Measurements from ENCODE around the gene SERPINB4. TPM values are rescaled to one million over a fixed set of nuclear protein-coding genes. Genes with fewer than 3 reads are reported as not detected.

SERPINB4 gene
- total and polyA plus RNA-seq, 2 of the 8 experiments (the other 6 are each of a cell fraction or from before 2014, with no cell fraction given): 0.32 to 0.36 TPM

GRCh38 chr18:63604791-63605567 is 39.1 kb downstream of the SERPINB4 start:
- Histone ChIP-seq H3K79me1 (ENCODE audit: low read depth, low read length) (no peaks in the 10 kb centered on the region), H2BK5ac (ENCODE audit: low read depth, low read length) (no peak overlapping the region)
- FAIRE-seq: no peak

More at GRCh38 chr18:63604791-63605567, 39.1 kb downstream of the SERPINB4 start:
- H3K27me3 ChIP-seq (replicated peaks in 1 of 4; ENCODE audit: control insufficient read depth in 3 of 4, extremely low read depth in 1 of 4, insufficient read depth in 3 of 4, low read length in 3 of 4): no peaks in the 10 kb centered on the region
- ChIA-PET CTCF (ENCODE audit: partially characterized antibody) (interaction anchor here (0.9 to 2.3 kb wide), 3 partner anchors 9 to 40 kb away, joined by 3 to 7 read pairs (median 3); no protein-coding TSS in a partner anchor), POLR2A (ENCODE audit: partially characterized antibody) (no interaction called here)
- H4K91ac ChIP-seq (replicated peaks; ENCODE audit: insufficient read length, low read length): no peak overlapping the region
- H3K4me1 ChIP-seq (replicated peaks in 1 of 4; ENCODE audit: control insufficient read depth in 3 of 4, insufficient read depth in 4 of 4, low read length in 3 of 4): no peaks in the 10 kb centered on the region
- no peaks in the 10 kb centered on the region for H3K23me2 ChIP-seq (ENCODE audit: low read depth, low read length)
- no peak overlapping the region for H3K4me3 ChIP-seq (ENCODE audit: extremely low read depth in 1 of 4, insufficient read depth in 2 of 4, low read depth in 3 of 4, low read length in 4 of 4)
- 0 out of 2 replicates have a peak overlapping the region, but pooled peaks have one; percentile 16 for H2AFZ ChIP-seq (ENCODE audit: low read length)
- no peaks in the 10 kb centered on the region for H3K9me3 ChIP-seq (ENCODE audit: insufficient read depth in 2 of 2, low read depth in 1 of 2, low read length in 1 of 2)
- TF ChIP-seq HDAC6 (IDR thresholded peaks at IDR 0.05; ENCODE audit: low read depth, low read length) (no peak), HDAC2 (IDR thresholded peaks at IDR 0.05; ENCODE audit: borderline replicate concordance in 1 of 2, low read depth in 2 of 2, low read length in 2 of 2) (no peak), NANOG (IDR thresholded peaks at IDR 0.05; ENCODE audit: insufficient read depth, low read depth, low read length, poor library complexity, severe bottlenecking) (no peak), CHD1 (IDR thresholded peaks at IDR 0.05; ENCODE audit: low read depth, low read length) (no peak), ASH2L (IDR thresholded peaks at IDR 0.05; ENCODE audit: low read length) (no peak), POLR2A (IDR thresholded peaks at IDR 0.05; ENCODE audit: control extremely low read depth in 1 of 2, low read depth in 2 of 2, low read length in 2 of 2) (no peak), SP4 (IDR thresholded peaks at IDR 0.05; ENCODE audit: low read length) (no peak), SP1 (IDR thresholded peaks at IDR 0.05; ENCODE audit: low read depth, low read length) (no peak), MAFK (IDR thresholded peaks at IDR 0.05; ENCODE audit: low read depth, low read length) (no peak), CTCF (IDR thresholded peaks at IDR 0.05; ENCODE audit: control extremely low read depth in 1 of 3, insufficient read depth in 1 of 3, low read depth in 1 of 3, low read length in 3 of 3) (no peak)
- no peak overlapping the region for H3K56ac ChIP-seq (replicated peaks; ENCODE audit: insufficient read length, low read depth, low read length)
- no peak overlapping the region for H2BK120ac ChIP-seq (replicated peaks; ENCODE audit: low read depth, low read length)
- H3K4ac ChIP-seq (replicated peaks; ENCODE audit: insufficient read length, low read depth, low read length): no peak overlapping the region
- no peak overlapping the region for H4K5ac ChIP-seq (ENCODE audit: insufficient read length, low read depth, low read length)
- H3K9ac ChIP-seq (replicated peaks in 1 of 4; ENCODE audit: extremely low read depth in 1 of 4, low read depth in 3 of 4, low read length in 3 of 4): no peak overlapping the region
- H3K36me3 ChIP-seq (ENCODE audit: control insufficient read depth in 2 of 4, insufficient read depth in 4 of 4, low read length in 3 of 4): no peaks in the 10 kb centered on the region
- H2BK15ac ChIP-seq (ENCODE audit: low read length): no peak overlapping the region
- no peak overlapping the region for H3K27ac ChIP-seq (ENCODE audit: low read depth, low read length)
- no peak overlapping the region for H2AK5ac ChIP-seq (ENCODE audit: low read depth, low read length)
- 91% methylated on average over 4 of the region's 4 CpGs; no CpG with 5 or more reads in 1 of the 2 experiments for WGBS, 2 experiments (ENCODE audit: extremely low coverage in 1 of 2, insufficient coverage in 1 of 2, insufficient read length in 1 of 2, insufficient replicate concordance in 2 of 2, low coverage in 1 of 2, low lambda C conversion rate in 2 of 2, missing lambda C conversion rate in 1 of 2)
- H4K8ac ChIP-seq (ENCODE audit: extremely low read depth, insufficient read depth, low read length): no peak overlapping the region
- no peak overlapping the region for H2BK20ac ChIP-seq (ENCODE audit: low read length)
- H3K18ac ChIP-seq (ENCODE audit: extremely low read depth, low read length): no peak overlapping the region
- H4K20me1 ChIP-seq (replicated peaks in 1 of 2; ENCODE audit: control insufficient read depth in 1 of 2, insufficient read depth in 2 of 2, low read length in 2 of 2): no peaks in the 10 kb centered on the region
- H2BK12ac ChIP-seq (ENCODE audit: low read depth, low read length): no peak overlapping the region
- DNase-seq (ENCODE audit: low read depth in 1 of 2, low spot score in 2 of 2): no peak
- H3K4me2 ChIP-seq (ENCODE audit: insufficient read depth in 1 of 2, low read depth in 2 of 2, low read length in 2 of 2): no peak overlapping the region
- no peak overlapping the region for H3K23ac ChIP-seq (ENCODE audit: insufficient read length)
- no peak overlapping the region for H3K14ac ChIP-seq (ENCODE audit: insufficient read length)
- no peaks in the 10 kb centered on the region for H3K79me2 ChIP-seq (ENCODE audit: control insufficient read depth in 1 of 2, insufficient read depth in 2 of 2, low read length in 2 of 2)

Measured in H1 (cell line).